Psoas muscle (tissue), 8 donors: ENCODE results near the gene AFDN. TPM values are rescaled to one million over a fixed set of nuclear protein-coding genes. Genes with fewer than 3 reads are reported as not detected.

Experiments used
- ATAC-seq, 4 donors: fragments of 200-7000 bp; cut with Tn5 transposase; one replicate each; pipeline ENCODE4 v1.9.1; 2020; ENCODE audit warnings: moderate library complexity in 3 of 4, mild to moderate bottlenecking in 2 of 4
- DNase-seq, 2 donors: peaks; one replicate each; pipeline ENCODE4 v3.0.0-alpha.2; 2020
- H3K27ac ChIP-seq: fragments of 200-600 bp; one replicate; pipeline ENCODE4 v1.8.0; 2022
- H3K27me3 ChIP-seq, 3 donors: fragments of 200-600 bp in 1 of 3; one replicate each; pipeline versions ENCODE4 v1.6.1 to v1.8.0; 2013 to 2022; ENCODE audit warnings: low read length in 2 of 3, mild to moderate bottlenecking in 2 of 3, moderate library complexity in 1 of 3; ENCODE audit not compliant: insufficient read depth in 3 of 3
- H3K36me3 ChIP-seq, 2 donors: fragments of 200-600 bp in 1 of 2; one replicate each; pipeline versions ENCODE4 v1.6.1 to v1.8.0; 2013 to 2022; ENCODE audit warnings: low read depth in 1 of 2, mild to moderate bottlenecking in 1 of 2, moderate library complexity in 1 of 2; ENCODE audit not compliant: insufficient read depth in 1 of 2
- H3K4me1 ChIP-seq: fragments of 200-600 bp; one replicate; pipeline ENCODE4 v1.8.0; 2022
- H3K4me3 ChIP-seq: fragments of 200-600 bp; one replicate; pipeline ENCODE4 v1.8.0; 2022; ENCODE audit warnings: mild to moderate bottlenecking
- H3K9me3 ChIP-seq: fragments of 200-600 bp; one replicate; pipeline ENCODE4 v1.8.0; 2022
- CTCF ChIP-seq: fragments of 200-600 bp; IDR thresholded peaks from one replicate; pipeline ENCODE4 v1.8.0; 2022; ENCODE audit warnings: antibody characterized with exemption
- WGBS, 3 donors: extraction: QIAGEN DNeasy Blood & Tissue Kit; methylation state at CpG; one replicate each; pipeline versions ENCODE4 v1.1.6 to v1.1.7; 2013; 5-methylcytosine and 5-hydroxymethylcytosine counted together
- intact Hi-C, 2 donors: fragments of 100-400 bp; cut with DNase I; formaldehyde crosslinking; loops; one replicate each; pipeline versions ENCODE4 v1.11.0 to v1.14.2; 2022
- polyA plus RNA-seq, 3 donors: library from polyadenylated mRNA; stranded (reverse); fragments of 200-250 nt; gene quantifications; one replicate each; pipeline ENCODE4 v1.2.3, GENCODE V29; 2013
- total RNA-seq, 4 donors: library from RNA; stranded (reverse); fragmentation: NEBNext Ultra II Directional in 2 of 4; extraction: Animal tissue kit (Norgen Biotek cat#: 25700) in 2 of 4; gene quantifications; one replicate each; pipeline versions ENCODE4 v1.2.1 to v1.2.4, GENCODE V29; 2021 to 2023
- donor health status: healthy with polysubstance abuse.
- donor health status: DM: no; HTN: no; CAD: no; lungs with moderate emphysema.
- donor health status: Bipolar disorder and iron deficiency.
- donor health status: healthy.
- donor health status: DM: yes; HTN: yes; CAD: no.
- donor health status: DM: no; HTN: no; CAD: no.
- donor health status: DM: no; HTN: no; CAD: no.
- donor health status: DM: yes; HTN: yes; CAD: no.

The AFDN gene
- total and polyA plus RNA-seq, 7 donors = 12.2 to 35.6 (median 32.9) TPM

- peak; percentile 58 to 74 (median 64) for ATAC-seq
- WGBS, 3 donors = 4 to 9% (median 6%) methylated on average over 58 to 70 of the region's 70 CpGs
- TF ChIP-seq CTCF = no peak
- intact Hi-C loops = no loop called here
- H3K4me3 ChIP-seq = peak overlapping the region; percentile 80
- H3K4me1 ChIP-seq = peaks cover 6% of the 10 kb centered on the region
- no peaks in the 10 kb centered on the region for H3K36me3 ChIP-seq
- DNase-seq = peak; percentile 40 to 58
- H3K9me3 ChIP-seq = no peaks in the 10 kb centered on the region
- H3K27me3 ChIP-seq = peaks cover 0 to 8% (median 0%) of the 10 kb centered on the region in 3 donors
- no peak overlapping the region for H3K27ac ChIP-seq
Measured at GRCh38 chr6:167825332-167826229, 1.1 kb upstream of the AFDN start.

- WGBS, 3 donors = 0 to 1% (median 1%) methylated on average over 58 to 90 of the region's 90 CpGs
- Histone ChIP-seq H3K4me3 (peak overlapping the region; percentile 80), H3K27ac (no peak overlapping the region), H3K27me3 (peaks cover 0 to 8% (median 0%) of the 10 kb centered on the region in 3 donors), H3K36me3 (no peaks in the 10 kb centered on the region), H3K4me1 (peaks cover 6% of the 10 kb centered on the region), H3K9me3 (no peaks in the 10 kb centered on the region)
- ATAC-seq (peak; percentile 92 to 94 (median 94)), DNase-seq (peak; percentile 79 to 89)
- peak; percentile 35 for TF ChIP-seq CTCF
- intact Hi-C loops = no loop called here
Measured at GRCh38 chr6:167826230-167826895, 348 bp upstream of the AFDN start.

- intact Hi-C loops = no loop called here
- peak overlapping the region; percentile 70 for H3K4me3 ChIP-seq
- no peaks in the 10 kb centered on the region for H3K36me3 ChIP-seq
- ATAC-seq = peak; percentile 34 to 52 (median 44)
- peak; percentile 30 to 67 for DNase-seq
- 6 to 12% (median 6%) methylated on average over 34 to 51 of the region's 51 CpGs for WGBS, 3 donors
- H3K27me3 ChIP-seq = peaks cover 0 to 8% (median 0%) of the 10 kb centered on the region in 3 donors
- TF ChIP-seq CTCF = no peak
- no peaks in the 10 kb centered on the region for H3K9me3 ChIP-seq
- H3K27ac ChIP-seq = peak overlapping the region; percentile 43
- H3K4me1 ChIP-seq = peaks cover 6% of the 10 kb centered on the region
Measured at GRCh38 chr6:167827583-167828324, 1.0 kb downstream of the AFDN start.

- peaks cover 6% of the 10 kb centered on the region for H3K4me1 ChIP-seq
- H3K27me3 ChIP-seq = peaks cover 0 to 8% (median 0%) of the 10 kb centered on the region in 3 donors
- H3K9me3 ChIP-seq = no peaks in the 10 kb centered on the region
- no peak overlapping the region for H3K27ac ChIP-seq
- no peak for TF ChIP-seq CTCF
- ATAC-seq = no peak
- peak overlapping the region; percentile 70 for H3K4me3 ChIP-seq
- no peaks in the 10 kb centered on the region for H3K36me3 ChIP-seq
- no peak for DNase-seq
- intact Hi-C loops = no loop called here
- 72 to 84% (median 84%) methylated on average over 4 of the region's 4 CpGs for WGBS, 3 donors
Measured at GRCh38 chr6:167828325-167828956, 1.7 kb downstream of the AFDN start.
